ENCODE measurements around the gene PRKN.

PRKN gene

GRCh38 chr6:162217811-162218493 lies 509.6 kb downstream of the PRKN start:
- TF ChIP-seq EZH2 (optimal IDR thresholded peaks at IDR 0.05; ENCODE audit: low read depth, low read length) (no peak), EZH2phosphoT487 (IDR thresholded peaks at IDR 0.05; ENCODE audit: low read length) (no peak), CTCF (IDR thresholded peaks at IDR 0.05; ENCODE audit: low read length) (no peak)
- Histone ChIP-seq H3K79me2 (ENCODE audit: low read length) (no peaks in the 10 kb centered on the region), H3K4me1 (ENCODE audit: low read length) (no peaks in the 10 kb centered on the region), H4K20me1 (ENCODE audit: insufficient read depth, low read length) (no peaks in the 10 kb centered on the region), H3K4me2 (ENCODE audit: low read depth, low read length) (no peak overlapping the region), H3K36me3 (replicated peaks; ENCODE audit: insufficient read depth, low read length) (no peaks in the 10 kb centered on the region), H2AFZ (ENCODE audit: low read length) (no peak overlapping the region), H3K9ac (ENCODE audit: low read length) (no peak overlapping the region), H3F3A (ENCODE audit: insufficient read depth, low read length) (no peaks in the 10 kb centered on the region), H3K27ac (ENCODE audit: low read length) (no peak overlapping the region), H3K9me3 (replicated peaks; ENCODE audit: insufficient read depth, low read length) (no peaks in the 10 kb centered on the region), H3K27me3 (replicated peaks; ENCODE audit: insufficient read depth, low read length) (no peaks in the 10 kb centered on the region), H3K9me2 (replicated peaks; ENCODE audit: insufficient read depth, low read length) (no peaks in the 10 kb centered on the region), H3K4me3 (ENCODE audit: low read length) (no peak overlapping the region)
- no peak for DNase-seq

- no peak overlapping the region for H3K4me3 ChIP-seq (ENCODE audit: low read length)
- H2AFZ ChIP-seq (ENCODE audit: low read length), result no peak overlapping the region
- TF ChIP-seq CTCF (IDR thresholded peaks at IDR 0.05; ENCODE audit: low read length) (no peak), EZH2 (optimal IDR thresholded peaks at IDR 0.05; ENCODE audit: low read depth, low read length) (no peak), EZH2phosphoT487 (IDR thresholded peaks at IDR 0.05; ENCODE audit: low read length) (no peak)
- H3K9me3 ChIP-seq (replicated peaks; ENCODE audit: insufficient read depth, low read length), result no peaks in the 10 kb centered on the region
- H3F3A ChIP-seq (ENCODE audit: insufficient read depth, low read length), result no peaks in the 10 kb centered on the region
- H3K4me2 ChIP-seq (ENCODE audit: low read depth, low read length), result no peak overlapping the region
- H3K9me2 ChIP-seq (replicated peaks; ENCODE audit: insufficient read depth, low read length), result no peaks in the 10 kb centered on the region
- no peaks in the 10 kb centered on the region for H3K36me3 ChIP-seq (replicated peaks; ENCODE audit: insufficient read depth, low read length)
- no peaks in the 10 kb centered on the region for H3K79me2 ChIP-seq (ENCODE audit: low read length)
- H3K9ac ChIP-seq (ENCODE audit: low read length), result no peak overlapping the region
- no peaks in the 10 kb centered on the region for H3K27me3 ChIP-seq (replicated peaks; ENCODE audit: insufficient read depth, low read length)
- no peak overlapping the region for H3K27ac ChIP-seq (ENCODE audit: low read length)
- no peaks in the 10 kb centered on the region for H4K20me1 ChIP-seq (ENCODE audit: insufficient read depth, low read length)
- no peak for DNase-seq
- no peaks in the 10 kb centered on the region for H3K4me1 ChIP-seq (ENCODE audit: low read length)
Observed at GRCh38 chr6:162217058-162217457, 510.5 kb downstream of the PRKN start.

- no peaks in the 10 kb centered on the region for H3K27me3 ChIP-seq (replicated peaks; ENCODE audit: insufficient read depth, low read length)
Observed at GRCh38 chr6:162211777-162212176, 515.8 kb downstream of the PRKN start.

More at GRCh38 chr6:162211777-162212176, 515.8 kb downstream of the PRKN start:
- Histone ChIP-seq H3K27ac (ENCODE audit: low read length) (no peak overlapping the region), H3K36me3 (replicated peaks; ENCODE audit: insufficient read depth, low read length) (no peaks in the 10 kb centered on the region), H3K4me2 (ENCODE audit: low read depth, low read length) (no peak overlapping the region), H2AFZ (ENCODE audit: low read length) (no peak overlapping the region), H3K9me2 (replicated peaks; ENCODE audit: insufficient read depth, low read length) (no peaks in the 10 kb centered on the region), H3K4me1 (ENCODE audit: low read length) (no peaks in the 10 kb centered on the region), H4K20me1 (ENCODE audit: insufficient read depth, low read length) (no peaks in the 10 kb centered on the region), H3K79me2 (ENCODE audit: low read length) (no peaks in the 10 kb centered on the region), H3K4me3 (ENCODE audit: low read length) (no peak overlapping the region), H3F3A (ENCODE audit: insufficient read depth, low read length) (no peaks in the 10 kb centered on the region), H3K9ac (ENCODE audit: low read length) (no peak overlapping the region), H3K9me3 (replicated peaks; ENCODE audit: insufficient read depth, low read length) (no peaks in the 10 kb centered on the region)
- DNase-seq, result no peak
- no peak for TF ChIP-seq EZH2 (optimal IDR thresholded peaks at IDR 0.05; ENCODE audit: low read depth, low read length)
- no peak for TF ChIP-seq EZH2phosphoT487 (IDR thresholded peaks at IDR 0.05; ENCODE audit: low read length)
- no peak for TF ChIP-seq CTCF (IDR thresholded peaks at IDR 0.05; ENCODE audit: low read length)
